HuH-7 (cell line): ENCODE data around the gene EMP1.

Experiments used
- DNase-seq: peaks from one replicate; pipeline ENCODE4 v3.0.0; 2011; ENCODE audit warnings: low spot score

The EMP1 gene

GRCh38 chr12:13197526-13198143, 1.1 kb downstream of the EMP1 start:
- no peak for DNase-seq

GRCh38 chr12:13198241-13198640, 1.7 kb downstream of the EMP1 start:
- DNase-seq, result no peak

- no peak for DNase-seq
Measured at GRCh38 chr12:13198876-13199275, 2.4 kb downstream of the EMP1 start.

- no peak for DNase-seq
Measured at GRCh38 chr12:13199592-13199991, 3.1 kb downstream of the EMP1 start.

GRCh38 chr12:13200841-13201240, 4.3 kb downstream of the EMP1 start:
- no peak for DNase-seq

- no peak for DNase-seq
Measured at GRCh38 chr12:13203034-13203922, 6.8 kb downstream of the EMP1 start.

GRCh38 chr12:13204428-13204827, 7.9 kb downstream of the EMP1 start:
- no peak for DNase-seq

- no peak for DNase-seq
Measured at GRCh38 chr12:13205809-13206559, 9.5 kb downstream of the EMP1 start.

GRCh38 chr12:13206560-13206897, 10.0 kb downstream of the EMP1 start:
- DNase-seq, result no peak

GRCh38 chr12:13208533-13209435, 12.3 kb downstream of the EMP1 start:
- no peak for DNase-seq

GRCh38 chr12:13209436-13210235, 13.1 kb downstream of the EMP1 start:
- DNase-seq, result no peak

GRCh38 chr12:13210236-13211190, 14.0 kb downstream of the EMP1 start:
- no peak for DNase-seq

GRCh38 chr12:13211191-13211858, 14.8 kb downstream of the EMP1 start:
- no peak for DNase-seq

- peak; percentile 50 for DNase-seq
Measured at GRCh38 chr12:13211859-13212664, 15.5 kb downstream of the EMP1 start.

- DNase-seq, result no peak
Measured at GRCh38 chr12:13215056-13215455, 18.5 kb downstream of the EMP1 start.

- DNase-seq, result no peak
Measured at GRCh38 chr12:13218641-13219040, 22.1 kb downstream of the EMP1 start.

GRCh38 chr12:13219320-13219719, 22.8 kb downstream of the EMP1 start:
- DNase-seq, result no peak

- no peak for DNase-seq
Measured at GRCh38 chr12:13220838-13221237, 24.3 kb downstream of the EMP1 start.
